HepG2 (cell line): ENCODE data around the gene SIK3. TPM values are rescaled to one million over a fixed set of nuclear protein-coding genes. Genes with fewer than 3 reads are reported as not detected.

ENCODE experiments used
- BCL6 ChIP-seq: IDR thresholded peaks from 2 replicates; pipeline ENCODE4 v1.6.1; 2016; ENCODE audit warnings: missing genetic modification reagents, missing compliant biosample characterization
- FOXK1 ChIP-seq: sonication (generic); formaldehyde crosslinking; IDR thresholded peaks from 2 replicates; pipeline ENCODE4 v1.4.0; 2020; ENCODE audit warnings: low read depth, missing genetic modification reagents, borderline replicate concordance
- ISL2 ChIP-seq: sonication (generic); formaldehyde crosslinking; IDR thresholded peaks from 2 replicates; pipeline ENCODE4 v1.5.0; 2020; ENCODE audit warnings: missing genetic modification reagents
- KLF6 ChIP-seq: IDR thresholded peaks from 2 replicates; pipeline ENCODE4 v1.8.0; 2016; ENCODE audit warnings: missing biosample characterization, missing genetic modification reagents
- NFKBIZ ChIP-seq: IDR thresholded peaks from 2 replicates; pipeline ENCODE4 v1.6.1; 2018; ENCODE audit warnings: missing genetic modification reagents, missing compliant biosample characterization
- POLR2G ChIP-seq: fragments of 200-400 bp; formaldehyde crosslinking; IDR thresholded peaks from 2 replicates; pipeline ENCODE4 v1.6.1; 2018; ENCODE audit warnings: mild to moderate bottlenecking, low read depth, low read length, moderate library complexity
- RORA ChIP-seq: sonication (generic); formaldehyde crosslinking; IDR thresholded peaks from 2 replicates; pipeline ENCODE4 v1.5.0; 2020; ENCODE audit warnings: mild to moderate bottlenecking, missing genetic modification reagents, moderate library complexity
- ZBED4 ChIP-seq: sonication (generic); formaldehyde crosslinking; IDR thresholded peaks from 2 replicates; pipeline ENCODE4 v1.4.0; 2020; ENCODE audit warnings: missing genetic modification reagents, borderline replicate concordance
- ZFY ChIP-seq: sonication (generic); formaldehyde crosslinking; IDR thresholded peaks from 2 replicates; pipeline ENCODE4 v1.4.0; 2020; ENCODE audit warnings: missing genetic modification reagents
- ZNF609 ChIP-seq: sonication (generic); formaldehyde crosslinking; IDR thresholded peaks from 2 replicates; pipeline ENCODE4 v1.4.0; 2020; ENCODE audit warnings: mild to moderate bottlenecking, missing genetic modification reagents, borderline replicate concordance
- polyA plus RNA-seq, 8 experiments: library from polyadenylated mRNA; depleted of rRNA in 3 of 8; stranded (reverse) in 7 of 8; unstranded in 1 of 8; fragments of >200 nt; fragmentation: Illumina TruSeq in 4 of 8; extraction: Trizol in 4 of 8; gene quantifications; 2 replicates each; pipeline versions ENCODE4 v1.2.1 to v1.2.3, GENCODE V29; 2011 to 2016; ENCODE audit warnings: low read depth in 4 of 8, missing spikeins in 1 of 8, mixed read lengths in 1 of 8; ENCODE audit not compliant: insufficient read depth in 1 of 8
- total RNA-seq, 5 experiments: library from RNA; depleted of rRNA; stranded (reverse); fragments of >200 nt; fragmentation: Illumina TruSeq; extraction: Trizol; gene quantifications; 2 replicates each; pipeline ENCODE4 v1.2.3, GENCODE V29; 2016; ENCODE audit warnings: low read depth in 1 of 5
- TF ChIP-seq, protein P1 (sequence below): sonication (generic); formaldehyde crosslinking; IDR thresholded peaks from 2 replicates; pipeline ENCODE4 v1.5.0; 2020; ENCODE audit warnings: mild to moderate bottlenecking, low read depth, missing genetic modification reagents, borderline replicate concordance
- TF ChIP-seq, protein P2 (sequence below): sonication (generic); formaldehyde crosslinking; IDR thresholded peaks from 2 replicates; pipeline ENCODE4 v1.4.0; 2020; ENCODE audit warnings: missing genetic modification reagents
- TF ChIP-seq, protein P3 (sequence below): sonication (generic); formaldehyde crosslinking; conservative IDR thresholded peaks from 2 replicates; pipeline ENCODE4 v1.8.0; 2022; ENCODE audit warnings: low read depth, missing genetic modification reagents

SIK3 gene
- total and polyA plus RNA-seq, 2 of the 13 experiments (the other 11 are each of a cell fraction or from before 2014, with no cell fraction given): 5.7 to 9.8 TPM

- TF ChIP-seq ZNF609 (CRISPR knock-in tag) (peak; percentile 98), POLR2G (no peak), ZFY (no peak), ISL2 (peak; percentile 88), KLF6 (no peak), NFKBIZ (peak; percentile 57; the same call in 1 of the 2 replicates), BCL6 (CRISPR knock-in tag) (peak; percentile 96), RORA (CRISPR knock-in tag) (no peak), ZBED4 (CRISPR knock-in tag) (no peak), FOXK1 (CRISPR knock-in tag) (peak; percentile 50; the same call in 1 of the 2 replicates)
- TF ChIP-seq, protein P1, sequence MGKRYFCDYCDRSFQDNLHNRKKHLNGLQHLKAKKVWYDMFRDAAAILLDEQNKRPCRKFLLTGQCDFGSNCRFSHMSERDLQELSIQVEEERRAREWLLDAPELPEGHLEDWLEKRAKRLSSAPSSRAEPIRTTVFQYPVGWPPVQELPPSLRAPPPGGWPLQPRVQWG (CRISPR knock-in tag): no peak
- TF ChIP-seq, protein P2, sequence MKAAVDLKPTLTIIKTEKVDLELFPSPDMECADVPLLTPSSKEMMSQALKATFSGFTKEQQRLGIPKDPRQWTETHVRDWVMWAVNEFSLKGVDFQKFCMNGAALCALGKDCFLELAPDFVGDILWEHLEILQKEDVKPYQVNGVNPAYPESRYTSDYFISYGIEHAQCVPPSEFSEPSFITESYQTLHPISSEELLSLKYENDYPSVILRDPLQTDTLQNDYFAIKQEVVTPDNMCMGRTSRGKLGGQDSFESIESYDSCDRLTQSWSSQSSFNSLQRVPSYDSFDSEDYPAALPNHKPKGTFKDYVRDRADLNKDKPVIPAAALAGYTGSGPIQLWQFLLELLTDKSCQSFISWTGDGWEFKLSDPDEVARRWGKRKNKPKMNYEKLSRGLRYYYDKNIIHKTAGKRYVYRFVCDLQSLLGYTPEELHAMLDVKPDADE: no peak
- TF ChIP-seq, protein P3, sequence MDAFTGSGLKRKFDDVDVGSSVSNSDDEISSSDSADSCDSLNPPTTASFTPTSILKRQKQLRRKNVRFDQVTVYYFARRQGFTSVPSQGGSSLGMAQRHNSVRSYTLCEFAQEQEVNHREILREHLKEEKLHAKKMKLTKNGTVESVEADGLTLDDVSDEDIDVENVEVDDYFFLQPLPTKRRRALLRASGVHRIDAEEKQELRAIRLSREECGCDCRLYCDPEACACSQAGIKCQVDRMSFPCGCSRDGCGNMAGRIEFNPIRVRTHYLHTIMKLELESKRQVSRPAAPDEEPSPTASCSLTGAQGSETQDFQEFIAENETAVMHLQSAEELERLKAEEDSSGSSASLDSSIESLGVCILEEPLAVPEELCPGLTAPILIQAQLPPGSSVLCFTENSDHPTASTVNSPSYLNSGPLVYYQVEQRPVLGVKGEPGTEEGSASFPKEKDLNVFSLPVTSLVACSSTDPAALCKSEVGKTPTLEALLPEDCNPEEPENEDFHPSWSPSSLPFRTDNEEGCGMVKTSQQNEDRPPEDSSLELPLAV: no peak
These were observed 25.4 kb downstream of the SIK3 start (continued) for GRCh38 chr11:117072517-117073461.
